DMS79 treated with DMSO at 0.1 percent for 48 hours (cell line): Measurements from ENCODE around the gene ADCY3.
"Not testable (repeated sequence)": the region's sequence is repeated elsewhere in the genome, so short reads cannot be mapped to it uniquely, and the experiment has no call there.

Experiments
- DNase-seq: peaks from one replicate; lab custom pipeline; 2025; lab: John Stamatoyannopoulos, UW

Gene ADCY3

GRCh38 chr2:24809316-24810007 is 110.6 kb downstream of the ADCY3 start:
- no peak for DNase-seq

- no peak for DNase-seq
These were observed 113.4 kb downstream of the ADCY3 start for GRCh38 chr2:24806661-24807036.

GRCh38 chr2:24805811-24806660 is 114.0 kb downstream of the ADCY3 start:
- not testable (repeated sequence) for DNase-seq

- not testable (repeated sequence) for DNase-seq
These were observed 119.5 kb downstream of the ADCY3 start for GRCh38 chr2:24800487-24800886.

GRCh38 chr2:24797644-24798043 is 122.4 kb downstream of the ADCY3 start:
- no peak for DNase-seq

- peak; percentile 64 for DNase-seq
These were observed 126.1 kb downstream of the ADCY3 start for GRCh38 chr2:24793761-24794435.

- DNase-seq = peak; percentile 95
These were observed 126.9 kb downstream of the ADCY3 start, which contains the start of the genes CENPO and PTRHD1 for GRCh38 chr2:24792874-24793760. Gene CENPO, plus strand, starts transcription at chr2:24793425. Its CDS starts 495 bp downstream, at chr2:24793920. Gene PTRHD1, minus strand, starts transcription at chr2:24793391. Its CDS starts 14 bp downstream, at chr2:24793377.

- DNase-seq = no peak
These were observed 127.5 kb downstream of the ADCY3 start for GRCh38 chr2:24792542-24792873.

GRCh38 chr2:24791452-24791851 is 128.6 kb downstream of the ADCY3 start:
- DNase-seq = no peak

- DNase-seq = no peak
These were observed 131.2 kb downstream of the ADCY3 start for GRCh38 chr2:24788816-24789215.

GRCh38 chr2:24787532-24787931 is 132.5 kb downstream of the ADCY3 start:
- DNase-seq = no peak

GRCh38 chr2:24785671-24786321 is 134.2 kb downstream of the ADCY3 start:
- peak; percentile 92 for DNase-seq

GRCh38 chr2:24783641-24784040 is 136.4 kb downstream of the ADCY3 start:
- no peak for DNase-seq

GRCh38 chr2:24779116-24779515 is 140.9 kb downstream of the ADCY3 start:
- DNase-seq = no peak

- no peak for DNase-seq
These were observed 145.7 kb downstream of the ADCY3 start for GRCh38 chr2:24774373-24774772.

- DNase-seq = no peak
These were observed 148.1 kb downstream of the ADCY3 start for GRCh38 chr2:24771764-24772586.

- no peak for DNase-seq
These were observed 149.0 kb downstream of the ADCY3 start for GRCh38 chr2:24771061-24771460.
